IMR-90 (cell line): ENCODE measurements around the gene LGI4. TPM values are rescaled to one million over a fixed set of nuclear protein-coding genes. Genes with fewer than 3 reads are reported as not detected.
A peak's percentile ranks its signal among the peaks of the same experiment; 100 is the strongest.

Experiments used
- ATAC-seq: fragments of 200-7000 bp; cut with Tn5 transposase; 2 replicates; pipeline ENCODE4 v1.9.1; 2020; ENCODE audit warnings: low read depth, mild to moderate bottlenecking, moderate library complexity
- BruUV-seq: library from RNA; stranded (reverse); fragments of 400-500 nt; replicated peaks from 2 replicates; lab custom pipeline; 2021; lab: Mats Ljungman, UMichigan
- CTCF ChIA-PET: fragments of 300-600 bp; formaldehyde crosslinking; extraction: SDS; loops from one replicate; lab custom pipeline; 2021; ENCODE audit warnings: antibody characterized with exemption; lab: Yijun Ruan, JAX
- POLR2A ChIA-PET: fragments of 300-600 bp; sonication (Branson Sonifier 250); formaldehyde crosslinking; loops from one replicate; lab custom pipeline; 2022; ENCODE audit warnings: antibody characterized with exemption; ENCODE audit not compliant: unreplicated experiment; lab: Charles Lee
- DNase-seq: peaks from one replicate; pipeline ENCODE4 v3.0.0; 2013
- H2AFZ ChIP-seq: replicated peaks from 2 replicates; pipeline ENCODE3; 2013; ENCODE audit warnings: low read length, mild to moderate bottlenecking; ENCODE audit not compliant: poor library complexity
- H2AK5ac ChIP-seq: 2 replicates; pipeline ENCODE4 v1.6.1; 2013; ENCODE audit warnings: low read depth, low read length, inconsistent platforms
- H2AK9ac ChIP-seq: replicated peaks from 2 replicates; pipeline ENCODE3; 2013; ENCODE audit warnings: mild to moderate bottlenecking, low read depth, low read length, moderate library complexity; ENCODE audit not compliant: poor library complexity
- H2BK120ac ChIP-seq: 2 replicates; pipeline ENCODE4 v1.6.1; 2013; ENCODE audit warnings: low read depth, low read length, inconsistent platforms
- H2BK15ac ChIP-seq: 3 replicates; pipeline ENCODE4 v1.6.1; 2013; ENCODE audit warnings: low read depth, low read length, inconsistent platforms
- H2BK20ac ChIP-seq: 2 replicates; pipeline ENCODE4 v1.6.1; 2013; ENCODE audit warnings: low read depth, mild to moderate bottlenecking, inconsistent platforms, low read length, moderate library complexity
- H2BK5ac ChIP-seq: 2 replicates; pipeline ENCODE4 v1.6.1; 2013; ENCODE audit warnings: mild to moderate bottlenecking, low read depth, low read length, inconsistent platforms; ENCODE audit not compliant: poor library complexity, severe bottlenecking
- H3K14ac ChIP-seq: replicated peaks from 2 replicates; pipeline ENCODE4 v1.6.1; 2013; ENCODE audit warnings: low read depth, low read length, inconsistent platforms
- H3K18ac ChIP-seq: 2 replicates; pipeline ENCODE4 v1.6.1; 2013; ENCODE audit warnings: low read depth, low read length, control low read depth
- H3K23ac ChIP-seq: 2 replicates; pipeline ENCODE4 v1.6.1; 2013; ENCODE audit warnings: low read depth, low read length, inconsistent platforms
- H3K27ac ChIP-seq: 2 replicates; pipeline ENCODE4 v1.5.1; 2013; ENCODE audit warnings: mild to moderate bottlenecking, control low read depth, low read length; ENCODE audit not compliant: insufficient read depth
- H3K27me3 ChIP-seq: 2 replicates; pipeline ENCODE4 v1.6.1; 2013; ENCODE audit warnings: low read length; ENCODE audit not compliant: control insufficient read depth, insufficient read depth
- H3K36me3 ChIP-seq: 2 replicates; pipeline ENCODE4 v1.6.1; 2013; ENCODE audit warnings: low read length, mixed read lengths; ENCODE audit not compliant: control insufficient read depth, insufficient read depth
- H3K4ac ChIP-seq: 2 replicates; pipeline ENCODE4 v1.6.1; 2013; ENCODE audit warnings: low read depth, low read length, inconsistent platforms
- H3K4me1 ChIP-seq: 2 replicates; pipeline ENCODE4 v1.6.1; 2013; ENCODE audit warnings: low read length, mixed read lengths; ENCODE audit not compliant: control insufficient read depth, insufficient read depth
- H3K4me2 ChIP-seq: 2 replicates; pipeline ENCODE4 v1.6.1; 2013; ENCODE audit warnings: low read depth, mild to moderate bottlenecking, control low read depth, low read length, moderate library complexity
- H3K4me3 ChIP-seq: 2 replicates; pipeline ENCODE4 v1.5.1; 2013; ENCODE audit warnings: low read depth, mild to moderate bottlenecking, control low read depth, low read length, moderate library complexity; ENCODE audit not compliant: insufficient read depth
- H3K56ac ChIP-seq: 2 replicates; pipeline ENCODE4 v1.6.1; 2013; ENCODE audit warnings: low read length, inconsistent platforms; ENCODE audit not compliant: insufficient read depth; ENCODE audit errors: extremely low read depth
- H3K79me1 ChIP-seq, 2 experiments: 2 replicates each; pipeline ENCODE4 v1.6.1; 2013; ENCODE audit warnings: low read length in 2 of 2, inconsistent platforms in 1 of 2, low read depth in 1 of 2
- H3K9ac ChIP-seq: 2 replicates; pipeline ENCODE4 v1.6.1; 2013; ENCODE audit warnings: low read depth, low read length, control low read depth
- H3K9me1 ChIP-seq: 2 replicates; pipeline ENCODE4 v1.6.1; 2013; ENCODE audit warnings: low read length, inconsistent platforms; ENCODE audit not compliant: insufficient read depth
- H3K9me3 ChIP-seq: 2 replicates; pipeline ENCODE4 v1.6.1; 2013; ENCODE audit warnings: low read length; ENCODE audit not compliant: control insufficient read depth, insufficient read depth
- H4K20me1 ChIP-seq: 2 replicates; pipeline ENCODE4 v1.6.1; 2013; ENCODE audit warnings: low read length, inconsistent platforms; ENCODE audit not compliant: insufficient read depth
- H4K5ac ChIP-seq: 2 replicates; pipeline ENCODE4 v1.6.1; 2013; ENCODE audit warnings: mild to moderate bottlenecking, low read depth, low read length, control low read depth
- H4K8ac ChIP-seq, 2 experiments: 2 replicates each; pipeline ENCODE4 v1.6.1; 2013; ENCODE audit warnings: low read depth in 2 of 2, low read length in 2 of 2, control low read depth in 1 of 2, inconsistent platforms in 1 of 2
- H4K91ac ChIP-seq: 2 replicates; pipeline ENCODE4 v1.6.1; 2013; ENCODE audit warnings: low read depth, low read length, inconsistent platforms; ENCODE audit not compliant: insufficient read depth
- CEBPB ChIP-seq: IDR thresholded peaks from 2 replicates; pipeline ENCODE4 v1.6.1; 2012; ENCODE audit warnings: low read depth, low read length, improper control_type of control experiment
- ELK1 ChIP-seq: fragments of 150-350 bp; IDR thresholded peaks from 2 replicates; pipeline ENCODE4 v1.6.1; 2016; ENCODE audit warnings: low read depth, mild to moderate bottlenecking, low read length, moderate library complexity, borderline replicate concordance
- FOS ChIP-seq: fragments of 150-350 bp; IDR thresholded peaks from 2 replicates; pipeline ENCODE4 v1.6.1; 2016; ENCODE audit warnings: low read depth, low read length
- MAFK ChIP-seq: IDR thresholded peaks from 2 replicates; pipeline ENCODE4 v1.6.1; 2012; ENCODE audit warnings: low read depth, low read length, improper control_type of control experiment
- MAZ ChIP-seq: IDR thresholded peaks from 2 replicates; pipeline ENCODE4 v1.6.1; 2012; ENCODE audit warnings: low read depth, mild to moderate bottlenecking, low read length, improper control_type of control experiment, moderate library complexity, borderline replicate concordance
- MXI1 ChIP-seq: IDR thresholded peaks from 2 replicates; pipeline ENCODE4 v1.6.1; 2012; ENCODE audit warnings: low read depth, mild to moderate bottlenecking, low read length, moderate library complexity, borderline replicate concordance
- NFE2L2 ChIP-seq: fragments of 150-350 bp; IDR thresholded peaks from 2 replicates; pipeline ENCODE4 v1.6.1; 2016; ENCODE audit warnings: low read depth, mild to moderate bottlenecking, low read length
- POLR2A ChIP-seq: IDR thresholded peaks from 2 replicates; pipeline ENCODE4 v1.6.1; 2012; ENCODE audit warnings: mild to moderate bottlenecking, low read depth, low read length
- RAD21 ChIP-seq: IDR thresholded peaks from 2 replicates; pipeline ENCODE4 v1.6.1; 2012; ENCODE audit warnings: low read length, improper control_type of control experiment
- RCOR1 ChIP-seq: IDR thresholded peaks from 2 replicates; pipeline ENCODE4 v1.6.1; 2012; ENCODE audit warnings: mild to moderate bottlenecking, low read length, improper control_type of control experiment; ENCODE audit not compliant: insufficient replicate concordance
- RFX5 ChIP-seq: IDR thresholded peaks from 2 replicates; pipeline ENCODE4 v1.8.0; 2012; ENCODE audit warnings: low read depth, mild to moderate bottlenecking, low read length, moderate library complexity
- SMC3 ChIP-seq: fragments of 150-350 bp; IDR thresholded peaks from 2 replicates; pipeline ENCODE4 v1.6.1; 2016; ENCODE audit warnings: low read depth, mild to moderate bottlenecking, antibody characterized with exemption, low read length, moderate library complexity
- WGBS, 2 experiments: methylation state at CpG; one replicate each; pipeline versions ENCODE4 v1.1.5 to v1.1.7; 2013; ENCODE audit warnings: missing lambda C conversion rate in 2 of 2; ENCODE audit not compliant: insufficient read length in 1 of 2; ENCODE audit errors: extremely low coverage in 2 of 2; 5-methylcytosine and 5-hydroxymethylcytosine counted together
- dilution Hi-C: fragments of 300-500 bp; cut with HindIII; formaldehyde crosslinking; loops from one replicate; pipeline ENCODE4 v1.14.3; 2018; ENCODE audit warnings: low sequenced_read_pairs; ENCODE audit not compliant: unreplicated experiment
- in situ Hi-C: fragments of 300-500 bp; cut with MboI; formaldehyde crosslinking; loops from 3 replicates; pipeline ENCODE4 v1.14.3; 2019; ENCODE audit warnings: low sequenced_read_pairs, inconsistent platforms, mixed read lengths
- intact Hi-C: fragments of 100-400 bp; cut with micrococcal nuclease; formaldehyde crosslinking; loops from 2 replicates; pipeline ENCODE4 v1.10.0; 2022
- polyA plus RNA-seq, 3 experiments: library from polyadenylated mRNA; depleted of rRNA; stranded (reverse); fragments of >200 nt; gene quantifications; 2 replicates each; pipeline ENCODE4 v1.2.3, GENCODE V29; 2012; ENCODE audit warnings: low replicate concordance in 1 of 3
- total RNA-seq: library from RNA; depleted of rRNA; stranded (reverse); fragments of >200 nt; gene quantifications from 2 replicates; pipeline ENCODE4 v1.2.3, GENCODE V29; 2012

Gene LGI4
- total and polyA plus RNA-seq, 2 of the 4 experiments (the other 2 are of a cell fraction) = 0.10 TPM; not detected in 1

- TF ChIP-seq RCOR1 = no peak
- no peak for TF ChIP-seq RFX5
- no peak for TF ChIP-seq MXI1
- no peak for TF ChIP-seq CEBPB
- no peak for TF ChIP-seq RAD21
- no peak for TF ChIP-seq MAZ
- no peak for TF ChIP-seq SMC3
- no peak for TF ChIP-seq FOS
- no peak for TF ChIP-seq ELK1
- no peak for TF ChIP-seq MAFK
- TF ChIP-seq POLR2A = no peak
- TF ChIP-seq NFE2L2 = no peak
- no peak overlapping the region for H2BK15ac ChIP-seq
- H3K9me1 ChIP-seq = peaks cover 8% of the 10 kb centered on the region; the same call in 1 of the 2 replicates
- no peak overlapping the region for H3K4me3 ChIP-seq
- intact Hi-C loops = no loop called here
- peak overlapping the region; percentile 3 for H2AK9ac ChIP-seq
- no peak overlapping the region for H3K4ac ChIP-seq
- DNase-seq (no peak), ATAC-seq (no peak)
- peaks cover 1% of the 10 kb centered on the region; the same call in 1 of the 2 replicates for H3K9me3 ChIP-seq
- no peak overlapping the region for H3K4me2 ChIP-seq
- peaks cover 31% of the 10 kb centered on the region for H3K36me3 ChIP-seq
- no peak overlapping the region for H4K8ac ChIP-seq
- no peak overlapping the region for H3K14ac ChIP-seq
- H3K23ac ChIP-seq = no peak overlapping the region
- no peak overlapping the region for H4K91ac ChIP-seq
- 0 out of 2 replicates have a peak, but pooled peaks cover 2% of the 10 kb centered on the region for H4K20me1 ChIP-seq
- POLR2A ChIA-PET = no interaction called here
- dilution Hi-C loops = no loop called here
- no peak overlapping the region for H3K27ac ChIP-seq
- H3K9ac ChIP-seq = no peak overlapping the region
- no peak overlapping the region for H3K56ac ChIP-seq
- H2AFZ ChIP-seq = no peak overlapping the region
- H2AK5ac ChIP-seq = no peak overlapping the region
- H2BK20ac ChIP-seq = no peak overlapping the region
- no peak overlapping the region for H2BK120ac ChIP-seq
- in situ Hi-C loops = no loop called here
- CTCF ChIA-PET = no interaction called here
- H3K79me1 ChIP-seq = peaks cover 8 to 42% of the 10 kb centered on the region in 2 experiments; a peak in 2 of 4 replicates
- H2BK5ac ChIP-seq = no peak overlapping the region
- H3K18ac ChIP-seq = no peak overlapping the region
- H3K27me3 ChIP-seq = no peaks in the 10 kb centered on the region
- H3K4me1 ChIP-seq = peaks cover 9% of the 10 kb centered on the region
- BruUV-seq = no TSS peak
- 100% methylated on average over 1 of the region's 7 CpGs; no CpG with 5 or more reads in 1 of the 2 experiments for WGBS, 2 experiments
- H4K5ac ChIP-seq = no peak overlapping the region
Observed at GRCh38 chr19:35156673-35157014, 21.8 kb upstream of the LGI4 start.
